ENCODE results near the gene HSD11B2.

The HSD11B2 gene

GRCh38 chr16:67463691-67464090 lies 32.8 kb downstream of the HSD11B2 start:
- Histone ChIP-seq H2BK5ac (ENCODE audit: low read depth, low read length, poor library complexity, severe bottlenecking) (no peak overlapping the region), H3K14ac (ENCODE audit: low read length in 2 of 2) (no peak overlapping the region), H2BK120ac (ENCODE audit: low read depth, low read length) (no peak overlapping the region), H3K4me1 (ENCODE audit: control insufficient read depth, insufficient read depth, low read depth, low read length) (peaks cover 44% of the 10 kb centered on the region), H3K23ac (ENCODE audit: low read length in 2 of 2) (no peak overlapping the region), H3K27ac (ENCODE audit: low read length, poor library complexity, severe bottlenecking) (no peak overlapping the region), H2BK12ac (ENCODE audit: low read length in 2 of 2) (no peak overlapping the region), H3K9ac (ENCODE audit: low read length) (no peak overlapping the region), H3K18ac (ENCODE audit: low read depth in 1 of 2, low read length in 2 of 2) (no peak overlapping the region), H3K27me3 (ENCODE audit: control insufficient read depth in 1 of 2, insufficient read depth in 1 of 2, low read length in 2 of 2) (no peaks in the 10 kb centered on the region), H3K79me1 (replicated peaks; ENCODE audit: low read length, poor library complexity, severe bottlenecking) (peaks cover 59% of the 10 kb centered on the region), H2BK15ac (ENCODE audit: low read depth, poor library complexity, severe bottlenecking) (no peak overlapping the region), H4K91ac (ENCODE audit: low read length) (no peak overlapping the region), H2AK5ac (ENCODE audit: low read length, severe bottlenecking) (no peak overlapping the region), H3K4me3 (ENCODE audit: insufficient read depth in 1 of 2, low read depth in 1 of 2, low read length in 2 of 2) (no peak overlapping the region), H4K8ac (ENCODE audit: low read length) (no peak overlapping the region), H3K9me3 (ENCODE audit: control insufficient read depth, low read length) (no peaks in the 10 kb centered on the region), H3K36me3 (ENCODE audit: control insufficient read depth in 1 of 2, insufficient read depth in 2 of 2, low read depth in 1 of 2, low read length in 2 of 2) (peaks cover 22 to 41% of the 10 kb centered on the region in 2 experiments), H3K4ac (ENCODE audit: low read depth in 1 of 2, low read length in 2 of 2) (no peak overlapping the region), H3K4me2 (ENCODE audit: low read length, poor library complexity, severe bottlenecking) (no peak overlapping the region), H2AFZ (ENCODE audit: low read depth, low read length) (no peak overlapping the region)
- 97% methylated on average over 4 of the region's 4 CpGs for WGBS
- no peak for DNase-seq

GRCh38 chr16:67464565-67464964 lies 33.6 kb downstream of the HSD11B2 start:
- Histone ChIP-seq H3K4ac (ENCODE audit: low read depth in 1 of 2, low read length in 2 of 2) (no peak overlapping the region), H2AFZ (ENCODE audit: low read depth, low read length) (no peak overlapping the region), H2AK5ac (ENCODE audit: low read length, severe bottlenecking) (no peak overlapping the region), H3K23ac (ENCODE audit: low read length in 2 of 2) (no peak overlapping the region), H3K14ac (ENCODE audit: low read length in 2 of 2) (no peak overlapping the region), H3K4me1 (ENCODE audit: control insufficient read depth, insufficient read depth, low read depth, low read length) (peaks cover 36% of the 10 kb centered on the region), H3K9ac (ENCODE audit: low read length) (no peak overlapping the region), H2BK15ac (ENCODE audit: low read depth, poor library complexity, severe bottlenecking) (no peak overlapping the region), H3K36me3 (ENCODE audit: control insufficient read depth in 1 of 2, insufficient read depth in 2 of 2, low read depth in 1 of 2, low read length in 2 of 2) (peaks cover 22 to 34% of the 10 kb centered on the region in 2 experiments), H3K4me3 (ENCODE audit: insufficient read depth in 1 of 2, low read depth in 1 of 2, low read length in 2 of 2) (no peak overlapping the region), H2BK120ac (ENCODE audit: low read depth, low read length) (no peak overlapping the region), H3K79me1 (replicated peaks; ENCODE audit: low read length, poor library complexity, severe bottlenecking) (peaks cover 54% of the 10 kb centered on the region), H3K27ac (ENCODE audit: low read length, poor library complexity, severe bottlenecking) (no peak overlapping the region), H3K18ac (ENCODE audit: low read depth in 1 of 2, low read length in 2 of 2) (no peak overlapping the region), H2BK5ac (ENCODE audit: low read depth, low read length, poor library complexity, severe bottlenecking) (no peak overlapping the region), H3K9me3 (ENCODE audit: control insufficient read depth, low read length) (no peaks in the 10 kb centered on the region), H3K27me3 (ENCODE audit: control insufficient read depth in 1 of 2, insufficient read depth in 1 of 2, low read length in 2 of 2) (no peaks in the 10 kb centered on the region), H4K8ac (ENCODE audit: low read length) (no peak overlapping the region), H4K91ac (ENCODE audit: low read length) (no peak overlapping the region), H3K4me2 (ENCODE audit: low read length, poor library complexity, severe bottlenecking) (no peak overlapping the region), H2BK12ac (ENCODE audit: low read length in 2 of 2) (no peak overlapping the region)
- no peak for DNase-seq
- WGBS: 94% methylated on average over 2 of the region's 2 CpGs

DNA sequence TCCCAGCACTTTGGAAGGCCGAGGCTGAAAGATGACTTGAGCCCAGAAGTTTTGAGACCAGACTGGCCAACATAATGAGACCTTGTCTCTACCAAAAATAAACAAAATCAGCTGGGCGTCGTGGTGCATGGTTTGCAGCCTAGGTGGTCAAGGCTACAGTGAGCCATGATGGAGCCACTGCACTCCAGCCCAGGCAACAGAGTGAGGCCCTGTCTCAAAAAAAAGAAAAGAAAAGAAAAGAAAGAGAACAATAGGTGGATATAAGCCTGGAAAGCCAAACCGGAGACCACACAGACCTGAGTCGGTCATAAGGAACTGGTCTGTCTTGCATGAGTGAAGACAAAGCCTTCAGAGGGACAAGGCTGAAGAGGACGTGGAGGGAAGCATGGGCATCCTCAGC lies 35.7 kb downstream of the HSD11B2 start:
- H2BK12ac ChIP-seq (ENCODE audit: low read length in 2 of 2): no peak overlapping the region
- H3K4ac ChIP-seq (ENCODE audit: low read depth in 1 of 2, low read length in 2 of 2): no peak overlapping the region
- H3K18ac ChIP-seq (ENCODE audit: low read depth in 1 of 2, low read length in 2 of 2): no peak overlapping the region
- H3K14ac ChIP-seq (ENCODE audit: low read length in 2 of 2): no peak overlapping the region
- no peak overlapping the region for H2BK5ac ChIP-seq (ENCODE audit: low read depth, low read length, poor library complexity, severe bottlenecking)
- peaks cover 38% of the 10 kb centered on the region for H3K79me1 ChIP-seq (replicated peaks; ENCODE audit: low read length, poor library complexity, severe bottlenecking)
- no peak for DNase-seq
- no peak overlapping the region for H3K4me3 ChIP-seq (ENCODE audit: insufficient read depth in 1 of 2, low read depth in 1 of 2, low read length in 2 of 2)
- H4K8ac ChIP-seq (ENCODE audit: low read length): no peak overlapping the region
- H3K9ac ChIP-seq (ENCODE audit: low read length): no peak overlapping the region
- 84% methylated on average over 6 of the region's 6 CpGs for WGBS
- H2AFZ ChIP-seq (ENCODE audit: low read depth, low read length): no peak overlapping the region
- no peak overlapping the region for H2BK120ac ChIP-seq (ENCODE audit: low read depth, low read length)
- H3K36me3 ChIP-seq (ENCODE audit: control insufficient read depth in 1 of 2, insufficient read depth in 2 of 2, low read depth in 1 of 2, low read length in 2 of 2): peaks cover 7 to 15% of the 10 kb centered on the region in 2 experiments
- no peak overlapping the region for H2AK5ac ChIP-seq (ENCODE audit: low read length, severe bottlenecking)
- no peaks in the 10 kb centered on the region for H3K9me3 ChIP-seq (ENCODE audit: control insufficient read depth, low read length)
- H4K91ac ChIP-seq (ENCODE audit: low read length): no peak overlapping the region
- H3K4me1 ChIP-seq (ENCODE audit: control insufficient read depth, insufficient read depth, low read depth, low read length): peaks cover 34% of the 10 kb centered on the region
- no peak overlapping the region for H3K23ac ChIP-seq (ENCODE audit: low read length in 2 of 2)
- H2BK15ac ChIP-seq (ENCODE audit: low read depth, poor library complexity, severe bottlenecking): no peak overlapping the region
- H3K4me2 ChIP-seq (ENCODE audit: low read length, poor library complexity, severe bottlenecking): no peak overlapping the region
- no peaks in the 10 kb centered on the region for H3K27me3 ChIP-seq (ENCODE audit: control insufficient read depth in 1 of 2, insufficient read depth in 1 of 2, low read length in 2 of 2)
- H3K27ac ChIP-seq (ENCODE audit: low read length, poor library complexity, severe bottlenecking): no peak overlapping the region

- H3K9ac ChIP-seq (ENCODE audit: low read length): no peak overlapping the region
- DNase-seq: no peak
- no peak overlapping the region for H2AK5ac ChIP-seq (ENCODE audit: low read length, severe bottlenecking)
- H2BK120ac ChIP-seq (ENCODE audit: low read depth, low read length): no peak overlapping the region
- H3K4me1 ChIP-seq (ENCODE audit: control insufficient read depth, insufficient read depth, low read depth, low read length): peaks cover 29% of the 10 kb centered on the region
- peaks cover 34% of the 10 kb centered on the region for H3K79me1 ChIP-seq (replicated peaks; ENCODE audit: low read length, poor library complexity, severe bottlenecking)
- no peak overlapping the region for H2BK12ac ChIP-seq (ENCODE audit: low read length in 2 of 2)
- no peak overlapping the region for H3K14ac ChIP-seq (ENCODE audit: low read length in 2 of 2)
- H4K91ac ChIP-seq (ENCODE audit: low read length): no peak overlapping the region
- peaks cover 4 to 16% of the 10 kb centered on the region in 2 experiments for H3K36me3 ChIP-seq (ENCODE audit: control insufficient read depth in 1 of 2, insufficient read depth in 2 of 2, low read depth in 1 of 2, low read length in 2 of 2)
- WGBS: 96% methylated on average over 5 of the region's 5 CpGs
- H3K4ac ChIP-seq (ENCODE audit: low read depth in 1 of 2, low read length in 2 of 2): no peak overlapping the region
- no peak overlapping the region for H3K4me2 ChIP-seq (ENCODE audit: low read length, poor library complexity, severe bottlenecking)
- H2BK15ac ChIP-seq (ENCODE audit: low read depth, poor library complexity, severe bottlenecking): no peak overlapping the region
- no peak overlapping the region for H3K18ac ChIP-seq (ENCODE audit: low read depth in 1 of 2, low read length in 2 of 2)
- H2AFZ ChIP-seq (ENCODE audit: low read depth, low read length): no peak overlapping the region
- no peak overlapping the region for H3K23ac ChIP-seq (ENCODE audit: low read length in 2 of 2)
- H3K9me3 ChIP-seq (ENCODE audit: control insufficient read depth, low read length): no peaks in the 10 kb centered on the region
- H2BK5ac ChIP-seq (ENCODE audit: low read depth, low read length, poor library complexity, severe bottlenecking): no peak overlapping the region
- no peaks in the 10 kb centered on the region for H3K27me3 ChIP-seq (ENCODE audit: control insufficient read depth in 1 of 2, insufficient read depth in 1 of 2, low read length in 2 of 2)
- H4K8ac ChIP-seq (ENCODE audit: low read length): no peak overlapping the region
- no peak overlapping the region for H3K4me3 ChIP-seq (ENCODE audit: insufficient read depth in 1 of 2, low read depth in 1 of 2, low read length in 2 of 2)
- H3K27ac ChIP-seq (ENCODE audit: low read length, poor library complexity, severe bottlenecking): no peak overlapping the region
Observed at GRCh38 chr16:67468731-67469130, 37.8 kb downstream of the HSD11B2 start.

All from mesenchymal stem cell (in vitro differentiated cells and primary cell).